Measurements from ENCODE around the gene AUTS2.

DNA sequence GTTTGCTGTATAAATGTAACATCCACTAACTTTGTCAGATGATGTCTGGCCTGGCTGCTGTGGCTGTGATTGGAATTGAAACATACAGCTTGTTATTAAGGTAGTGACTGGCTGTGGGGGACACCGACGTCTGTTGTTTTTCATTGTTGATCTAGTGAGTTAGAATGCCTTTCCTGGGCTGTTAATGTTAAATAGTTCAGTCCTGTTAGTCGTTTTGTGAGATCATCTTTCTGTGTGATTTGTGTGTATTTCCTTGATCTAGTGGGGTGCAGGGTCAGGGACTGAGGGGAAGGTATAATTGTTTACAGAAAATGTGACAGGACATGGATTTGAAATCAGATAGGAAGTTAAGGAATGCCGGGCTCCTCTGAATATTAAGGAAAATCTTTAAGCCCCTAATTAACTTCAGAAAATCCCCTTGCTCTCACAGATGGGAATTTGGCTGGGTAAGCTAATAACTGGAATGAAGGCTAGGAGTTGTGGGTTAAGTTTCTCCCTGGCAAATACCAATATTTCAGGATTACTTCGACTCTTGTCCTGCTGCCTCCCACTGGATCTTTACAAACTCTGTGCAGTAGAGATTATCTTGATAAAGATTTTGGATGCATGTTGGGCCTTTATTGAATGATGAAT lies 163.1 kb downstream of the AUTS2 start:
- TF ChIP-seq HDGF (IDR thresholded peaks at IDR 0.05; ENCODE audit: borderline replicate concordance) (no peak), CTBP1 (IDR thresholded peaks at IDR 0.05; ENCODE audit: borderline replicate concordance) (no peak), ELF4 (IDR thresholded peaks at IDR 0.05) (no peak), FOXK2 (IDR thresholded peaks at IDR 0.05) (no peak)
